Measurements from ENCODE around the gene DYNC2H1. TPM values are rescaled to one million over a fixed set of nuclear protein-coding genes. Genes with fewer than 3 reads are reported as not detected.

DYNC2H1 gene
- total and polyA plus RNA-seq, 4 donors = 0.77 to 3.3 (median 2.1) TPM

- TF ChIP-seq, protein P1, sequence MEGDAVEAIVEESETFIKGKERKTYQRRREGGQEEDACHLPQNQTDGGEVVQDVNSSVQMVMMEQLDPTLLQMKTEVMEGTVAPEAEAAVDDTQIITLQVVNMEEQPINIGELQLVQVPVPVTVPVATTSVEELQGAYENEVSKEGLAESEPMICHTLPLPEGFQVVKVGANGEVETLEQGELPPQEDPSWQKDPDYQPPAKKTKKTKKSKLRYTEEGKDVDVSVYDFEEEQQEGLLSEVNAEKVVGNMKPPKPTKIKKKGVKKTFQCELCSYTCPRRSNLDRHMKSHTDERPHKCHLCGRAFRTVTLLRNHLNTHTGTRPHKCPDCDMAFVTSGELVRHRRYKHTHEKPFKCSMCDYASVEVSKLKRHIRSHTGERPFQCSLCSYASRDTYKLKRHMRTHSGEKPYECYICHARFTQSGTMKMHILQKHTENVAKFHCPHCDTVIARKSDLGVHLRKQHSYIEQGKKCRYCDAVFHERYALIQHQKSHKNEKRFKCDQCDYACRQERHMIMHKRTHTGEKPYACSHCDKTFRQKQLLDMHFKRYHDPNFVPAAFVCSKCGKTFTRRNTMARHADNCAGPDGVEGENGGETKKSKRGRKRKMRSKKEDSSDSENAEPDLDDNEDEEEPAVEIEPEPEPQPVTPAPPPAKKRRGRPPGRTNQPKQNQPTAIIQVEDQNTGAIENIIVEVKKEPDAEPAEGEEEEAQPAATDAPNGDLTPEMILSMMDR (IDR thresholded peaks at IDR 0.05; ENCODE audit: low read depth, low read length, missing input control) = no peak
- TF ChIP-seq FOXA2 (IDR thresholded peaks at IDR 0.05) (no peak), TAF1 (conservative IDR thresholded peaks at IDR 0.05) (no peak), RXRA (IDR thresholded peaks at IDR 0.05) (no peak), EGR1 (IDR thresholded peaks at IDR 0.05; ENCODE audit: low read depth in 2 of 2) (no peak), RAD21 (IDR thresholded peaks at IDR 0.05) (no peak), MAX (IDR thresholded peaks at IDR 0.05) (no peak), HNF4A (conservative IDR thresholded peaks at IDR 0.05) (no peak), GABPA (IDR thresholded peaks at IDR 0.05 in 1 of 2, conservative IDR thresholded peaks at IDR 0.05 in 1 of 2) (no peak), HNF4G (IDR thresholded peaks at IDR 0.05) (no peak)
- TF ChIP-seq, protein P2, sequence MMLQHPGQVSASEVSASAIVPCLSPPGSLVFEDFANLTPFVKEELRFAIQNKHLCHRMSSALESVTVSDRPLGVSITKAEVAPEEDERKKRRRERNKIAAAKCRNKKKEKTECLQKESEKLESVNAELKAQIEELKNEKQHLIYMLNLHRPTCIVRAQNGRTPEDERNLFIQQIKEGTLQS (IDR thresholded peaks at IDR 0.05) = no peak
- TF ChIP-seq, protein P3, sequence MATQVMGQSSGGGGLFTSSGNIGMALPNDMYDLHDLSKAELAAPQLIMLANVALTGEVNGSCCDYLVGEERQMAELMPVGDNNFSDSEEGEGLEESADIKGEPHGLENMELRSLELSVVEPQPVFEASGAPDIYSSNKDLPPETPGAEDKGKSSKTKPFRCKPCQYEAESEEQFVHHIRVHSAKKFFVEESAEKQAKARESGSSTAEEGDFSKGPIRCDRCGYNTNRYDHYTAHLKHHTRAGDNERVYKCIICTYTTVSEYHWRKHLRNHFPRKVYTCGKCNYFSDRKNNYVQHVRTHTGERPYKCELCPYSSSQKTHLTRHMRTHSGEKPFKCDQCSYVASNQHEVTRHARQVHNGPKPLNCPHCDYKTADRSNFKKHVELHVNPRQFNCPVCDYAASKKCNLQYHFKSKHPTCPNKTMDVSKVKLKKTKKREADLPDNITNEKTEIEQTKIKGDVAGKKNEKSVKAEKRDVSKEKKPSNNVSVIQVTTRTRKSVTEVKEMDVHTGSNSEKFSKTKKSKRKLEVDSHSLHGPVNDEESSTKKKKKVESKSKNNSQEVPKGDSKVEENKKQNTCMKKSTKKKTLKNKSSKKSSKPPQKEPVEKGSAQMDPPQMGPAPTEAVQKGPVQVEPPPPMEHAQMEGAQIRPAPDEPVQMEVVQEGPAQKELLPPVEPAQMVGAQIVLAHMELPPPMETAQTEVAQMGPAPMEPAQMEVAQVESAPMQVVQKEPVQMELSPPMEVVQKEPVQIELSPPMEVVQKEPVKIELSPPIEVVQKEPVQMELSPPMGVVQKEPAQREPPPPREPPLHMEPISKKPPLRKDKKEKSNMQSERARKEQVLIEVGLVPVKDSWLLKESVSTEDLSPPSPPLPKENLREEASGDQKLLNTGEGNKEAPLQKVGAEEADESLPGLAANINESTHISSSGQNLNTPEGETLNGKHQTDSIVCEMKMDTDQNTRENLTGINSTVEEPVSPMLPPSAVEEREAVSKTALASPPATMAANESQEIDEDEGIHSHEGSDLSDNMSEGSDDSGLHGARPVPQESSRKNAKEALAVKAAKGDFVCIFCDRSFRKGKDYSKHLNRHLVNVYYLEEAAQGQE (IDR thresholded peaks at IDR 0.05) = no peak
- Histone ChIP-seq H3K4me3 (ENCODE audit: low read depth in 1 of 3, low read length in 3 of 3) (no peak overlapping the region), H3K36me3 (ENCODE audit: control insufficient read depth in 4 of 4, insufficient read depth in 3 of 4, low read depth in 1 of 4, low read length in 3 of 4) (no peaks in the 10 kb centered on the region), H3K4me1 (ENCODE audit: control insufficient read depth in 4 of 4, insufficient read depth in 4 of 4, low read length in 3 of 4) (no peaks in the 10 kb centered on the region), H3K9me3 (ENCODE audit: control insufficient read depth in 4 of 4, low read length in 3 of 4) (no peaks in the 10 kb centered on the region), H3K9ac (ENCODE audit: low read depth in 1 of 2, low read length in 2 of 2) (no peak overlapping the region), H3K27me3 (ENCODE audit: control insufficient read depth in 4 of 4, insufficient read depth in 4 of 4, low read length in 3 of 4) (no peaks in the 10 kb centered on the region), H3K27ac (ENCODE audit: low read depth in 1 of 2, low read length in 2 of 2) (no peak overlapping the region)
- WGBS = 94% methylated on average over 2 of the region's 2 CpGs
- DNase-seq (ENCODE audit: low spot score) = no peak
Measured at GRCh38 chr11:103349595-103349994, 240.4 kb downstream of the DYNC2H1 start.

- H3K4me3 ChIP-seq (ENCODE audit: low read depth in 1 of 3, low read length in 3 of 3) = no peak overlapping the region
- H3K4me1 ChIP-seq (ENCODE audit: control insufficient read depth in 4 of 4, insufficient read depth in 4 of 4, low read length in 3 of 4) = no peaks in the 10 kb centered on the region
- no peak for DNase-seq (ENCODE audit: low spot score)
- no peaks in the 10 kb centered on the region for H3K9me3 ChIP-seq (ENCODE audit: control insufficient read depth in 4 of 4, low read length in 3 of 4)
- H3K9ac ChIP-seq (ENCODE audit: low read depth in 1 of 2, low read length in 2 of 2) = no peak overlapping the region
- H3K36me3 ChIP-seq (ENCODE audit: control insufficient read depth in 4 of 4, insufficient read depth in 3 of 4, low read depth in 1 of 4, low read length in 3 of 4) = no peaks in the 10 kb centered on the region
- no peaks in the 10 kb centered on the region for H3K27me3 ChIP-seq (ENCODE audit: control insufficient read depth in 4 of 4, insufficient read depth in 4 of 4, low read length in 3 of 4)
- TF ChIP-seq HNF4G (IDR thresholded peaks at IDR 0.05) = no peak
- TF ChIP-seq RXRA (IDR thresholded peaks at IDR 0.05) = no peak
- H3K27ac ChIP-seq (ENCODE audit: low read depth in 1 of 2, low read length in 2 of 2) = no peak overlapping the region
Measured at GRCh38 chr11:103354656-103355055, 245.4 kb downstream of the DYNC2H1 start.

GRCh38 chr11:103358251-103358650 lies 249.0 kb downstream of the DYNC2H1 start:
- H3K27me3 ChIP-seq (ENCODE audit: control insufficient read depth in 4 of 4, insufficient read depth in 4 of 4, low read length in 3 of 4) = no peaks in the 10 kb centered on the region
- no peak for DNase-seq (ENCODE audit: low spot score)
- TF ChIP-seq SP1 (IDR thresholded peaks at IDR 0.05) (no peak), MAX (IDR thresholded peaks at IDR 0.05) (no peak), JUND (IDR thresholded peaks at IDR 0.05) (no peak), NR2F2 (IDR thresholded peaks at IDR 0.05) (no peak), HNF4A (conservative IDR thresholded peaks at IDR 0.05) (no peak), RXRA (IDR thresholded peaks at IDR 0.05) (no peak), GABPA (IDR thresholded peaks at IDR 0.05 in 1 of 2, conservative IDR thresholded peaks at IDR 0.05 in 1 of 2) (no peak)
- TF ChIP-seq, protein P3 (IDR thresholded peaks at IDR 0.05) = no peak
- TF ChIP-seq, protein P2 (IDR thresholded peaks at IDR 0.05) = no peak
- H3K4me3 ChIP-seq (ENCODE audit: low read depth in 1 of 3, low read length in 3 of 3) = no peak overlapping the region
- no peak overlapping the region for H3K27ac ChIP-seq (ENCODE audit: low read depth in 1 of 2, low read length in 2 of 2)
- no peaks in the 10 kb centered on the region for H3K36me3 ChIP-seq (ENCODE audit: control insufficient read depth in 4 of 4, insufficient read depth in 3 of 4, low read depth in 1 of 4, low read length in 3 of 4)
- WGBS = 98% methylated on average over 2 of the region's 2 CpGs
- H3K9ac ChIP-seq (ENCODE audit: low read depth in 1 of 2, low read length in 2 of 2) = no peak overlapping the region
- no peaks in the 10 kb centered on the region for H3K4me1 ChIP-seq (ENCODE audit: control insufficient read depth in 4 of 4, insufficient read depth in 4 of 4, low read length in 3 of 4)
- no peaks in the 10 kb centered on the region for H3K9me3 ChIP-seq (ENCODE audit: control insufficient read depth in 4 of 4, low read length in 3 of 4)

Measured in liver (tissue), 9 donors.